Tongue (tissue), 2 donors: ENCODE results near the gene RNF213. TPM values are rescaled to one million over a fixed set of nuclear protein-coding genes. Genes with fewer than 3 reads are reported as not detected.

Experiments used
- DNase-seq: peaks from one replicate; pipeline ENCODE4 v3.0.0-alpha.2; 2015
- total RNA-seq: library from RNA; depleted of rRNA; stranded (reverse); fragments of >200 nt; gene quantifications from one replicate; pipeline ENCODE4 v1.2.3, GENCODE V29; 2014

Gene RNF213
- total RNA-seq, 1 donor from 2014 or later, result 66.8 TPM

- no peak for DNase-seq
Observed at GRCh38 chr17:80421381-80422090, 160.9 kb downstream of the RNF213 start.

- DNase-seq, result no peak
Observed at GRCh38 chr17:80422276-80422675, 161.6 kb downstream of the RNF213 start.

- no peak for DNase-seq
Observed at GRCh38 chr17:80422981-80423380, 162.3 kb downstream of the RNF213 start.

GRCh38 chr17:80423536-80424225 is 163.0 kb downstream of the RNF213 start:
- DNase-seq, result no peak

GRCh38 chr17:80424261-80424660 is 163.6 kb downstream of the RNF213 start:
- DNase-seq, result no peak

GRCh38 chr17:80424878-80425765 is 164.5 kb downstream of the RNF213 start:
- DNase-seq, result no peak

- DNase-seq, result no peak
Observed at GRCh38 chr17:80425835-80426426, 165.3 kb downstream of the RNF213 start.

GRCh38 chr17:80426671-80427326 is 166.1 kb downstream of the RNF213 start:
- peak; percentile 85 for DNase-seq

GRCh38 chr17:80427366-80428282 is 167.0 kb downstream of the RNF213 start:
- DNase-seq, result no peak

GRCh38 chr17:80428363-80428762 is 167.7 kb downstream of the RNF213 start:
- no peak for DNase-seq

GRCh38 chr17:80428796-80429195 is 168.1 kb downstream of the RNF213 start:
- DNase-seq, result no peak

GRCh38 chr17:80429356-80430275 is 169.0 kb downstream of the RNF213 start:
- no peak for DNase-seq

- no peak for DNase-seq
Observed at GRCh38 chr17:80430446-80431245, 170.0 kb downstream of the RNF213 start.

GRCh38 chr17:80431246-80432195 is 170.9 kb downstream of the RNF213 start:
- DNase-seq, result peak; percentile 11

GRCh38 chr17:80432350-80432955 is 171.8 kb downstream of the RNF213 start:
- no peak for DNase-seq

GRCh38 chr17:80432961-80433550 is 172.4 kb downstream of the RNF213 start:
- no peak for DNase-seq
